H9 (cell line): ENCODE measurements around the gene FCRL5. TPM values are rescaled to one million over a fixed set of nuclear protein-coding genes. Genes with fewer than 3 reads are reported as not detected.
A peak's percentile ranks its signal among the peaks of the same experiment; 100 is the strongest.

Experiments
- DNase-seq: peaks from one replicate; pipeline ENCODE4 v3.0.0-alpha.2; 2017
- H2AFZ ChIP-seq: one replicate; pipeline ENCODE4 v1.6.1; 2013; ENCODE audit warnings: mild to moderate bottlenecking, low read length, control low read depth, moderate library complexity
- H2AK5ac ChIP-seq: 2 replicates; pipeline ENCODE4 v1.6.1; 2013; ENCODE audit warnings: low read length, control low read depth, mixed read lengths; ENCODE audit not compliant: insufficient read length
- H2BK120ac ChIP-seq: one replicate; pipeline ENCODE4 v1.6.1; 2013; ENCODE audit warnings: low read depth, mild to moderate bottlenecking, low read length, control low read depth, inconsistent platforms; ENCODE audit not compliant: poor library complexity, severe bottlenecking
- H2BK12ac ChIP-seq: 2 replicates; pipeline ENCODE4 v1.6.1; 2013; ENCODE audit warnings: low read length, control low read depth, mixed read lengths, low read depth; ENCODE audit not compliant: insufficient read length
- H2BK15ac ChIP-seq: 2 replicates; pipeline ENCODE4 v1.6.1; 2013; ENCODE audit warnings: low read depth, low read length, control low read depth
- H2BK20ac ChIP-seq: one replicate; pipeline ENCODE4 v1.6.1; 2013; ENCODE audit warnings: low read depth, mild to moderate bottlenecking, low read length, control low read depth, inconsistent platforms; ENCODE audit not compliant: poor library complexity, severe bottlenecking
- H2BK5ac ChIP-seq: 2 replicates; pipeline ENCODE4 v1.6.1; 2013; ENCODE audit warnings: low read length, control low read depth, mixed read lengths; ENCODE audit not compliant: insufficient read length
- H3K14ac ChIP-seq: 2 replicates; pipeline ENCODE4 v1.6.1; 2013; ENCODE audit warnings: low read length, control low read depth; ENCODE audit not compliant: insufficient read depth
- H3K18ac ChIP-seq: 2 replicates; pipeline ENCODE4 v1.6.1; 2013; ENCODE audit warnings: low read depth, mild to moderate bottlenecking, mixed read lengths, low read length, control low read depth; ENCODE audit not compliant: insufficient read length
- H3K23ac ChIP-seq: 2 replicates; pipeline ENCODE4 v1.6.1; 2013; ENCODE audit warnings: low read length, control low read depth, mixed read lengths, low read depth; ENCODE audit not compliant: insufficient read length
- H3K23me2 ChIP-seq: 2 replicates; pipeline ENCODE4 v1.6.1; 2013; ENCODE audit warnings: low read depth, mild to moderate bottlenecking, mixed read lengths, low read length, control low read depth; ENCODE audit not compliant: insufficient read length, poor library complexity, severe bottlenecking
- H3K27ac ChIP-seq: 2 replicates; pipeline ENCODE4 v1.5.1; 2013; ENCODE audit warnings: low read length, control low read depth, mixed read lengths, low read depth; ENCODE audit not compliant: insufficient read length
- H3K27me3 ChIP-seq: 2 replicates; pipeline ENCODE4 v1.6.1; 2013; ENCODE audit warnings: low read length, control low read depth, inconsistent platforms; ENCODE audit not compliant: insufficient read depth
- H3K4ac ChIP-seq: 2 replicates; pipeline ENCODE4 v1.6.1; 2013; ENCODE audit warnings: low read depth, mild to moderate bottlenecking, control low read depth, inconsistent platforms, low read length, moderate library complexity
- H3K4me1 ChIP-seq: 2 replicates; pipeline ENCODE4 v1.6.1; 2013; ENCODE audit warnings: low read length, control low read depth, inconsistent platforms; ENCODE audit not compliant: insufficient read depth
- H3K4me2 ChIP-seq: 2 replicates; pipeline ENCODE4 v1.6.1; 2013; ENCODE audit warnings: low read length, control low read depth, mixed read lengths; ENCODE audit not compliant: insufficient read length, insufficient read depth
- H3K56ac ChIP-seq: 2 replicates; pipeline ENCODE4 v1.6.1; 2013; ENCODE audit warnings: low read depth, mild to moderate bottlenecking, mixed read lengths, low read length, control low read depth; ENCODE audit not compliant: insufficient read length
- H3K79me1 ChIP-seq: 2 replicates; pipeline ENCODE4 v1.6.1; 2013; ENCODE audit warnings: low read depth, mild to moderate bottlenecking, moderate library complexity, low read length, control low read depth, inconsistent platforms; ENCODE audit not compliant: insufficient read depth, poor library complexity, severe bottlenecking
- H3K79me2 ChIP-seq: 2 replicates; pipeline ENCODE4 v1.6.1; 2013; ENCODE audit warnings: low read length, control low read depth, inconsistent platforms; ENCODE audit not compliant: insufficient read depth
- H3K9ac ChIP-seq: 2 replicates; pipeline ENCODE4 v1.6.1; 2013; ENCODE audit warnings: low read length, control low read depth, mixed read lengths; ENCODE audit not compliant: insufficient read length; ENCODE audit errors: extremely low read depth
- H3K9me3 ChIP-seq: one replicate; pipeline ENCODE4 v1.6.1; 2013; ENCODE audit warnings: low read depth, low read length, inconsistent platforms; ENCODE audit not compliant: control insufficient read depth
- H3T11ph ChIP-seq: one replicate; pipeline ENCODE4 v1.6.1; 2013; ENCODE audit warnings: mild to moderate bottlenecking, low read length, control low read depth, inconsistent platforms
- H4K20me1 ChIP-seq: one replicate; pipeline ENCODE4 v1.6.1; 2013; ENCODE audit not compliant: control insufficient read depth, insufficient read length, insufficient read depth
- H4K5ac ChIP-seq: 2 replicates; pipeline ENCODE4 v1.6.1; 2013; ENCODE audit warnings: low read depth, mild to moderate bottlenecking, mixed read lengths, low read length, control low read depth; ENCODE audit not compliant: insufficient read length
- H4K8ac ChIP-seq: replicated peaks from 2 replicates; pipeline ENCODE4 v1.6.1; 2013; ENCODE audit warnings: low read length, control low read depth, mixed read lengths, low read depth; ENCODE audit not compliant: insufficient read length
- H4K91ac ChIP-seq: 2 replicates; pipeline ENCODE4 v1.6.1; 2013; ENCODE audit warnings: low read depth, mild to moderate bottlenecking, moderate library complexity, mixed read lengths, low read length, control low read depth; ENCODE audit not compliant: insufficient read length
- H3K27ac Mint-ChIP-seq, 3 experiments: 2 replicates in 2 of 3; 3 replicates in 1 of 3; pipeline ENCODE4 v1.8.0; 2020 to 2021; ENCODE audit warnings: mixed read lengths in 3 of 3, mild to moderate bottlenecking in 1 of 3, moderate library complexity in 1 of 3
- H3K27me3 Mint-ChIP-seq: 2 replicates; pipeline ENCODE4 v1.8.0; 2021; ENCODE audit warnings: low read depth, mild to moderate bottlenecking, moderate library complexity, mixed read lengths
- H3K36me3 Mint-ChIP-seq, 3 experiments: 2 replicates in 2 of 3; 3 replicates in 1 of 3; pipeline ENCODE4 v1.8.0; 2020 to 2021; ENCODE audit warnings: low read depth in 3 of 3, mixed read lengths in 3 of 3; ENCODE audit not compliant: insufficient read depth in 1 of 3
- H3K4me1 Mint-ChIP-seq, 2 experiments: 2 replicates each; pipeline ENCODE4 v1.8.0; 2020; ENCODE audit warnings: mixed read lengths in 2 of 2
- H3K4me3 Mint-ChIP-seq, 2 experiments: 2 replicates in 1 of 2; 3 replicates in 1 of 2; pipeline ENCODE4 v1.8.0; 2020 to 2021; ENCODE audit warnings: mild to moderate bottlenecking in 2 of 2, mixed read lengths in 2 of 2, moderate library complexity in 1 of 2
- H3K9me3 Mint-ChIP-seq, 2 experiments: 2 replicates in 1 of 2; 3 replicates in 1 of 2; pipeline ENCODE4 v1.8.0; 2020; ENCODE audit warnings: mild to moderate bottlenecking in 2 of 2, mixed read lengths in 2 of 2, moderate library complexity in 1 of 2
- WGBS: extraction: QIAGEN DNeasy Blood & Tissue Kit; methylation state at CpG from one replicate; pipeline ENCODE4 v1.1.7; 2013; ENCODE audit warnings: missing lambda C conversion rate, low lambda C conversion rate, mixed read lengths; ENCODE audit not compliant: insufficient read length; ENCODE audit errors: extremely low coverage; 5-methylcytosine and 5-hydroxymethylcytosine counted together
- total RNA-seq: library from RNA; stranded (reverse); gene quantifications from 2 replicates; pipeline ENCODE4 v1.2.1, GENCODE V29; 2021
- TF ChIP-seq, protein P1 (sequence below): fragments of 200-600 bp; sonication (generic); conservative IDR thresholded peaks from 3 replicates; pipeline ENCODE4 v1.8.0; 2021; ENCODE audit warnings: antibody characterized with exemption, mild to moderate bottlenecking

The FCRL5 gene
- total RNA-seq, 1 experiment from 2014 or later: 0.98 TPM

- no peak overlapping the region for H3K56ac ChIP-seq
- H3K27ac ChIP-seq: no peak overlapping the region
- H3T11ph ChIP-seq: no peak overlapping the region
- no peaks in the 10 kb centered on the region for H3K27me3 ChIP-seq
- H3K23ac ChIP-seq: no peak overlapping the region
- TF ChIP-seq, protein P1, sequence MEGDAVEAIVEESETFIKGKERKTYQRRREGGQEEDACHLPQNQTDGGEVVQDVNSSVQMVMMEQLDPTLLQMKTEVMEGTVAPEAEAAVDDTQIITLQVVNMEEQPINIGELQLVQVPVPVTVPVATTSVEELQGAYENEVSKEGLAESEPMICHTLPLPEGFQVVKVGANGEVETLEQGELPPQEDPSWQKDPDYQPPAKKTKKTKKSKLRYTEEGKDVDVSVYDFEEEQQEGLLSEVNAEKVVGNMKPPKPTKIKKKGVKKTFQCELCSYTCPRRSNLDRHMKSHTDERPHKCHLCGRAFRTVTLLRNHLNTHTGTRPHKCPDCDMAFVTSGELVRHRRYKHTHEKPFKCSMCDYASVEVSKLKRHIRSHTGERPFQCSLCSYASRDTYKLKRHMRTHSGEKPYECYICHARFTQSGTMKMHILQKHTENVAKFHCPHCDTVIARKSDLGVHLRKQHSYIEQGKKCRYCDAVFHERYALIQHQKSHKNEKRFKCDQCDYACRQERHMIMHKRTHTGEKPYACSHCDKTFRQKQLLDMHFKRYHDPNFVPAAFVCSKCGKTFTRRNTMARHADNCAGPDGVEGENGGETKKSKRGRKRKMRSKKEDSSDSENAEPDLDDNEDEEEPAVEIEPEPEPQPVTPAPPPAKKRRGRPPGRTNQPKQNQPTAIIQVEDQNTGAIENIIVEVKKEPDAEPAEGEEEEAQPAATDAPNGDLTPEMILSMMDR: peak; percentile 81
- no peak overlapping the region for H3K4me2 ChIP-seq
- H4K8ac ChIP-seq: no peak overlapping the region
- H3K14ac ChIP-seq: no peak overlapping the region
- no CpG with 5 or more reads among the region's 14 CpGs for WGBS
- H2BK15ac ChIP-seq: no peak overlapping the region
- H2AK5ac ChIP-seq: no peak overlapping the region
- H4K91ac ChIP-seq: no peak overlapping the region
- no peaks in the 10 kb centered on the region for H3K36me3 Mint-ChIP-seq
- H3K9ac ChIP-seq: no peak overlapping the region
- H2BK120ac ChIP-seq: no peak overlapping the region
- H4K20me1 ChIP-seq: no peaks in the 10 kb centered on the region
- DNase-seq: peak; percentile 87
- no peak overlapping the region for H2BK20ac ChIP-seq
- no peak overlapping the region for H4K5ac ChIP-seq
- H3K4me3 Mint-ChIP-seq: no peak overlapping the region
- peaks cover 0 to 5% of the 10 kb centered on the region in 2 experiments; a peak in 2 of 4 replicates for H3K4me1 Mint-ChIP-seq
- H2AFZ ChIP-seq: no peak overlapping the region
- no peak overlapping the region for H3K18ac ChIP-seq
- H2BK12ac ChIP-seq: no peak overlapping the region
- no peaks in the 10 kb centered on the region for H3K79me2 ChIP-seq
- no peak overlapping the region for H2BK5ac ChIP-seq
- no peaks in the 10 kb centered on the region; a peak in 1 of 5 replicates for H3K9me3 Mint-ChIP-seq
- no peaks in the 10 kb centered on the region; the same call in 1 of the 2 replicates for H3K27me3 Mint-ChIP-seq
- H3K27ac Mint-ChIP-seq: peak overlapping the region in 1 of 3 experiments; percentile 22; a peak in 1 of 7 replicates
- H3K23me2 ChIP-seq: no peaks in the 10 kb centered on the region
- H3K79me1 ChIP-seq: no peaks in the 10 kb centered on the region
- H3K9me3 ChIP-seq: no peaks in the 10 kb centered on the region
- no peak overlapping the region for H3K4ac ChIP-seq
- no peaks in the 10 kb centered on the region for H3K4me1 ChIP-seq
Observed at GRCh38 chr1:157490467-157491165, 61.7 kb downstream of the FCRL5 start.
